ENCODE data around the gene SRGN. TPM values are rescaled to one million over a fixed set of nuclear protein-coding genes. Genes with fewer than 3 reads are reported as not detected.
A peak's percentile ranks its signal among the peaks of the same experiment; 100 is the strongest.

Gene SRGN
- total and polyA plus RNA-seq, 2 of the 8 experiments (the other 6 are each of a cell fraction or from before 2014, with no cell fraction given), result 0.06 TPM; not detected in 1

DNA sequence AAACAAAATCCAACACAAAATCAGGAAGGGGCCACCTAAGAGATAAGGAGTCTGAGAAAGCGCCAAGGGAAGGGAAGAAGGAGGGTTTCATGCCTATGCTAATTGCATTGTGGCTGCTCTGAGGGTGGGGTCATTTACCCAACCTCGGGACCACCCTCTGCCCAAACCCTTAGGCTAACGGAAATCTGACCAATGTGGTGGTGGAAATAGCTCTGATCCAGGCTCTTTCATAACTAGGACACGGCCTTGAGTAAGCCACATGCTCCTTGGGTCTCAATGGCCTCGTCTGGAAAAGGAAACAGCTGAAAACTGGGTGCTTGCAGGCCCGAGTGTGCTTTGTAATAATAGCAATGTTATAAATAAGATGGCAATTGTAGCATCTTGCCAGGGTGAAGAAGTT is 14.9 kb upstream of the SRGN start:
- Histone ChIP-seq H3K36me3 (ENCODE audit: control insufficient read depth in 2 of 4, insufficient read depth in 4 of 4, low read length in 3 of 4) (no peaks in the 10 kb centered on the region), H4K91ac (replicated peaks; ENCODE audit: insufficient read length, low read length) (no peak overlapping the region), H3K56ac (replicated peaks; ENCODE audit: insufficient read length, low read depth, low read length) (no peak overlapping the region), H3K4me3 (ENCODE audit: extremely low read depth in 1 of 4, insufficient read depth in 2 of 4, low read depth in 3 of 4, low read length in 4 of 4) (no peak overlapping the region), H3K27ac (ENCODE audit: low read depth, low read length) (no peak overlapping the region), H3K9ac (replicated peaks in 1 of 4; ENCODE audit: extremely low read depth in 1 of 4, low read depth in 3 of 4, low read length in 3 of 4) (no peak overlapping the region), H3K23ac (ENCODE audit: insufficient read length) (no peak overlapping the region), H3K18ac (ENCODE audit: extremely low read depth, low read length) (no peak overlapping the region), H2BK12ac (ENCODE audit: low read depth, low read length) (no peak overlapping the region), H3K79me2 (ENCODE audit: control insufficient read depth in 1 of 2, insufficient read depth in 2 of 2, low read length in 2 of 2) (no peaks in the 10 kb centered on the region), H2AK5ac (ENCODE audit: low read depth, low read length) (no peak overlapping the region), H4K5ac (ENCODE audit: insufficient read length, low read depth, low read length) (no peak overlapping the region), H3K4ac (replicated peaks; ENCODE audit: insufficient read length, low read depth, low read length) (no peak overlapping the region), H4K8ac (ENCODE audit: extremely low read depth, insufficient read depth, low read length) (no peak overlapping the region), H3K79me1 (ENCODE audit: low read depth, low read length) (no peaks in the 10 kb centered on the region), H2BK20ac (ENCODE audit: low read length) (no peak overlapping the region), H3K27me3 (replicated peaks in 1 of 4; ENCODE audit: control insufficient read depth in 3 of 4, extremely low read depth in 1 of 4, insufficient read depth in 3 of 4, low read length in 3 of 4) (no peaks in the 10 kb centered on the region), H3K4me1 (replicated peaks in 1 of 4; ENCODE audit: control insufficient read depth in 3 of 4, insufficient read depth in 4 of 4, low read length in 3 of 4) (peaks cover 0 to 8% (median 2%) of the 10 kb centered on the region in 4 experiments; a peak in 5 of 7 replicates), H3K9me3 (ENCODE audit: insufficient read depth in 2 of 2, low read depth in 1 of 2, low read length in 1 of 2) (no peaks in the 10 kb centered on the region), H3K4me2 (ENCODE audit: insufficient read depth in 1 of 2, low read depth in 2 of 2, low read length in 2 of 2) (no peak overlapping the region), H2BK120ac (replicated peaks; ENCODE audit: low read depth, low read length) (no peak overlapping the region), H3K14ac (ENCODE audit: insufficient read length) (no peak overlapping the region), H2AFZ (ENCODE audit: low read length) (peak overlapping the region; percentile 56), H2BK15ac (ENCODE audit: low read length) (no peak overlapping the region), H2BK5ac (ENCODE audit: low read depth, low read length) (no peak overlapping the region), H4K20me1 (replicated peaks in 1 of 2; ENCODE audit: control insufficient read depth in 1 of 2, insufficient read depth in 2 of 2, low read length in 2 of 2) (no peaks in the 10 kb centered on the region), H3K23me2 (ENCODE audit: low read depth, low read length) (no peaks in the 10 kb centered on the region)
- POLR2A ChIA-PET (ENCODE audit: partially characterized antibody), result no interaction called here
- DNase-seq (ENCODE audit: low read depth in 1 of 2, low spot score in 2 of 2) (no peak), FAIRE-seq (no peak)
- no peak for TF ChIP-seq KDM4A (IDR thresholded peaks at IDR 0.05; ENCODE audit: low read depth, low read length, severe bottlenecking)
- TF ChIP-seq CBX8 (IDR thresholded peaks at IDR 0.05; ENCODE audit: borderline replicate concordance, low read depth, low read length), result no peak
- TF ChIP-seq HDAC6 (IDR thresholded peaks at IDR 0.05; ENCODE audit: low read depth, low read length), result no peak
- no peak for TF ChIP-seq JUN (IDR thresholded peaks at IDR 0.05; ENCODE audit: low read depth, low read length)
- no peak for TF ChIP-seq SP1 (IDR thresholded peaks at IDR 0.05; ENCODE audit: low read depth, low read length)
- no peak for TF ChIP-seq GABPA (IDR thresholded peaks at IDR 0.05; ENCODE audit: borderline replicate concordance, insufficient read depth, low read length)
- TF ChIP-seq E2F6 (IDR thresholded peaks at IDR 0.05), result no peak
- no peak for TF ChIP-seq RXRA (IDR thresholded peaks at IDR 0.05; ENCODE audit: insufficient read depth, low read depth, low read length)
- TF ChIP-seq TCF12 (IDR thresholded peaks at IDR 0.05; ENCODE audit: low read depth, low read length), result no peak
- TF ChIP-seq HDAC2 (IDR thresholded peaks at IDR 0.05; ENCODE audit: borderline replicate concordance in 1 of 2, low read depth in 2 of 2, low read length in 2 of 2), result no peak
- 73% methylated on average over 6 of the region's 6 CpGs; no CpG with 5 or more reads in 1 of the 2 experiments for WGBS, 2 experiments (ENCODE audit: extremely low coverage in 1 of 2, insufficient coverage in 1 of 2, insufficient read length in 1 of 2, insufficient replicate concordance in 2 of 2, low coverage in 1 of 2, low lambda C conversion rate in 2 of 2, missing lambda C conversion rate in 1 of 2)
- CTCF ChIA-PET (ENCODE audit: partially characterized antibody), result interaction anchor here (0.6 to 1.2 kb wide), 5 partner anchors 8 to 68 kb away, joined by 3 to 6 read pairs (median 4); no protein-coding TSS in a partner anchor
